ENCODE measurements around the gene HNF1A. TPM values are rescaled to one million over a fixed set of nuclear protein-coding genes. Genes with fewer than 3 reads are reported as not detected.

The HNF1A gene
- total RNA-seq, 1 experiment from 2014 or later = not detected

- no peak for DNase-seq (ENCODE audit: low read depth)
These were observed 70.1 kb downstream of the HNF1A start for GRCh38 chr12:121048442-121048841.

GRCh38 chr12:121050725-121051124 is 72.4 kb downstream of the HNF1A start:
- peak; percentile 22 for DNase-seq (ENCODE audit: low read depth)

Other genes with a start within 250 kb of the HNF1A start
- 5.4 and 7.1 TPM in 2 replicates for gene SPPL3, start 74.2 kb upstream of the HNF1A start, total RNA-seq (2014; rRNA removed; shearing (Covaris generic))
- gene C12orf43, start 37.9 kb downstream of the HNF1A start, total RNA-seq (2014; rRNA removed; shearing (Covaris generic)) = 17.6 and 21.8 TPM in 2 replicates
- 29.6 and 38.7 TPM in 2 replicates for gene OASL, start 60.7 kb downstream of the HNF1A start, total RNA-seq (2014; rRNA removed; shearing (Covaris generic))
- 0.57 and 1.3 TPM in 2 replicates for gene P2RX7, start 154.3 kb downstream of the HNF1A start, total RNA-seq (2014; rRNA removed; shearing (Covaris generic))
- gene P2RX4, start 231.6 kb downstream of the HNF1A start, total RNA-seq (2014; rRNA removed; shearing (Covaris generic)) = 7.8 and 11.7 TPM in 2 replicates

All from Daoy (cell line).